Right renal pelvis (tissue), 4 donors: ENCODE measurements around the gene ZBTB3. TPM values are rescaled to one million over a fixed set of nuclear protein-coding genes. Genes with fewer than 3 reads are reported as not detected.
"Not testable (repeated sequence)": the region's sequence is repeated elsewhere in the genome, so short reads cannot be mapped to it uniquely, and the experiment has no call there.

Experiments
- DNase-seq, 4 donors: peaks; one replicate each; pipeline ENCODE4 v3.0.0-alpha.2; 2013; ENCODE audit warnings: low read depth in 4 of 4, low spot score in 3 of 4, missing footprints in 1 of 4
- polyA plus RNA-seq, 4 donors: library from polyadenylated mRNA; unstranded; fragments of 120-200 nt; gene quantifications; one replicate each; pipeline ENCODE4 v1.2.1, GENCODE V29; 2013; ENCODE audit not compliant: insufficient read length in 4 of 4

ZBTB3 gene
- 1 to 10 TPM; 6.5 to 8.4 (median 7.2) TPM for polyA plus RNA-seq

- DNase-seq = peak; percentile 91 to 98 (median 96)
Measured at GRCh38 chr11:62753736-62754603, at the start of gene ZBTB3. Gene ZBTB3 (minus strand): TSS chr11:62754160. CDS start chr11:62753664, 496 bp downstream.

GRCh38 chr11:62801071-62801470, 47.1 kb upstream of the ZBTB3 start:
- DNase-seq = no peak

GRCh38 chr11:62799486-62799885, 45.5 kb upstream of the ZBTB3 start:
- no peak for DNase-seq

- DNase-seq = no peak
Measured at GRCh38 chr11:62796281-62796680, 42.3 kb upstream of the ZBTB3 start.

- DNase-seq = no peak
Measured at GRCh38 chr11:62794201-62794775, 40.3 kb upstream of the ZBTB3 start.

- no peak for DNase-seq
Measured at GRCh38 chr11:62792202-62792575, 38.2 kb upstream of the ZBTB3 start.

GRCh38 chr11:62791501-62792201, 37.7 kb upstream of the ZBTB3 start, which contains the start of gene TMEM223:
Gene TMEM223 (minus strand): TSS chr11:62792006. CDS start chr11:62791994, 12 bp downstream.
- peak in 2 of 4 donors; percentile 67 to 70 for DNase-seq

GRCh38 chr11:62789576-62789975, 35.6 kb upstream of the ZBTB3 start:
- DNase-seq = no peak

GRCh38 chr11:62788991-62789390, 35.0 kb upstream of the ZBTB3 start:
- DNase-seq = no peak

- peak; percentile 98 for DNase-seq
Measured at GRCh38 chr11:62787005-62787759, 33.2 kb upstream of the ZBTB3 start, which contains the start of gene TMEM179B. Gene TMEM179B (plus strand): TSS chr11:62787402. CDS start chr11:62787432, 30 bp downstream.

- DNase-seq = peak in 3 of 4 donors; percentile 81 to 83 (median 83)
Measured at GRCh38 chr11:62786318-62787004, 32.5 kb upstream of the ZBTB3 start.

- no peak for DNase-seq
Measured at GRCh38 chr11:62782753-62783152, 28.8 kb upstream of the ZBTB3 start.

- DNase-seq = no peak
Measured at GRCh38 chr11:62778441-62778840, 24.5 kb upstream of the ZBTB3 start.

GRCh38 chr11:62777389-62777788, 23.4 kb upstream of the ZBTB3 start:
- DNase-seq = no peak

- no peak for DNase-seq
Measured at GRCh38 chr11:62775646-62776045, 21.7 kb upstream of the ZBTB3 start.

- no peak for DNase-seq
Measured at GRCh38 chr11:62774407-62774806, 20.4 kb upstream of the ZBTB3 start.

- peak; percentile 94 to 96 (median 95) for DNase-seq
Measured at GRCh38 chr11:62771144-62772021, 17.4 kb upstream of the ZBTB3 start, which contains the start of gene TAF6L. Gene TAF6L (plus strand): TSS chr11:62771396. CDS start chr11:62775784, 4,388 bp downstream.

- DNase-seq = peak in 1 of 4 donors; percentile 25
Measured at GRCh38 chr11:62770778-62771143, 16.8 kb upstream of the ZBTB3 start.

GRCh38 chr11:62760867-62761227, 6.9 kb upstream of the ZBTB3 start:
- DNase-seq = not testable (repeated sequence)
